Left lung (tissue), 10 donors: ENCODE data around the gene HTRA3. TPM values are rescaled to one million over a fixed set of nuclear protein-coding genes. Genes with fewer than 3 reads are reported as not detected.

ENCODE experiments used
- ATAC-seq: fragments of 200-7000 bp; cut with Tn5 transposase; one replicate; pipeline ENCODE4 v1.9.1; 2020; ENCODE audit warnings: moderate library complexity
- DNase-seq, 4 donors: peaks; one replicate each; pipeline ENCODE4 v3.0.0-alpha.2; 2013 to 2020
- H3K27ac ChIP-seq, 2 donors: fragments of 200-600 bp; sonication (generic) in 1 of 2; one replicate each; pipeline versions ENCODE4 v1.5.0 to v1.8.0; 2020 to 2021
- H3K27me3 ChIP-seq, 2 donors: fragments of 200-600 bp; sonication (generic) in 1 of 2; one replicate each; pipeline versions ENCODE4 v1.5.0 to v1.8.0; 2020 to 2021
- H3K36me3 ChIP-seq, 2 donors: fragments of 200-600 bp; sonication (generic) in 1 of 2; one replicate each; pipeline versions ENCODE4 v1.5.0 to v1.8.0; 2020 to 2021
- H3K4me1 ChIP-seq, 2 donors: fragments of 200-600 bp; one replicate each; pipeline ENCODE4 v1.8.0; 2021
- H3K4me3 ChIP-seq, 2 donors: fragments of 200-600 bp; sonication (generic) in 1 of 2; one replicate each; pipeline versions ENCODE4 v1.5.0 to v1.8.0; 2020 to 2021; ENCODE audit warnings: mild to moderate bottlenecking in 1 of 2
- H3K9me3 ChIP-seq, 2 donors: fragments of 200-600 bp; sonication (generic) in 1 of 2; one replicate each; pipeline versions ENCODE4 v1.5.0 to v1.8.0; 2020 to 2021
- intact Hi-C, 2 donors: fragments of 100-400 bp; cut with DNase I; formaldehyde crosslinking; loops; one replicate each; pipeline versions ENCODE4 v1.11.2 to v1.14.2; 2022
- polyA plus RNA-seq, 6 donors: library from polyadenylated mRNA; unstranded; fragments of 120-200 nt; gene quantifications; one replicate each; pipeline ENCODE4 v1.2.1, GENCODE V29; 2013; ENCODE audit not compliant: insufficient read length in 6 of 6
- total RNA-seq, 2 donors: library from RNA; stranded (reverse); fragmentation: NEBNext Ultra II Directional; extraction: Animal tissue kit (Norgen Biotek cat#: 25700); gene quantifications; one replicate each; pipeline ENCODE4 v1.2.1, GENCODE V29; 2021
- TF ChIP-seq, protein P1 (sequence below), 2 donors: fragments of 200-600 bp; sonication (generic) in 1 of 2; IDR thresholded peaks; one replicate each; pipeline versions ENCODE4 v1.5.0 to v1.8.0; 2021; ENCODE audit warnings: antibody characterized with exemption in 2 of 2
- donor health status: DM: no; HTN: yes; CAD: no.
- donor health status: DM: no; HTN: no; CAD: no.

Gene HTRA3
- total and polyA plus RNA-seq, 8 donors = 9.7 to 18.3 (median 12.1) TPM

DNA sequence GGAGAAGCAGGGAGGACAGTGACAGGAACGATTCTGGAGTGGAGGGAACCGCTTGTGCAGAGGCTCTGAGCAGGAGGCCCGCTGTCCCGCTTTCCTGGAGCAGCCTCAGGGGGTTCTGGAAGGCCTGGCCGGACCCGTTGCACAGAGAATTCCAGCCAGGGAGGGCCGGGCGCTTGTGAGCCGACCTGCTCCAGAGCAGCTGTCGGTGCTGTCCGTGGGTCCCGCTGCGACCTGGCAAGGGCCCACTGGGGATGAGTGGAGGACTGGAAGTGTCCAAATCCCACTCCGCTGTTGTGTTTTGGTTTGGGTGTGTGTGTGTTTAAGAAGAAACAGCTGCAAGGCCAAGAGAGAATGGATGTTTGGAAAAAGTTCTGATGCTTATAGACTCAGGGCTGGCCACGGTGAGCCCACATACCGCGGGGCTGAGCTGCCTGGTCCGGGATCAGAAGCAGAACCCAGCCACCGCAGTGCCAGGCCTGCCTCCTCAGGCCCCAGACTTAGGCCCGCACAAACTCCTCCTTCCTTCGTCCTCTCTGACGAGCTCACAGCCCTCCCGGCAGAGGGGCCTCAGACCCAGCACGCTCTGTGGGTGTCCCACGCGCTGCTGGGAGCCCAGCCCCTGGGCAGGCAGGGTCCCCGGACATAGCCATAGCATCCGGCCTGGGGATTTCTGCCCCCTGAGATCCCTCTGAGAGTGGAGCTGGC, 73.9 kb downstream of the HTRA3 start:
- TF ChIP-seq, protein P1, sequence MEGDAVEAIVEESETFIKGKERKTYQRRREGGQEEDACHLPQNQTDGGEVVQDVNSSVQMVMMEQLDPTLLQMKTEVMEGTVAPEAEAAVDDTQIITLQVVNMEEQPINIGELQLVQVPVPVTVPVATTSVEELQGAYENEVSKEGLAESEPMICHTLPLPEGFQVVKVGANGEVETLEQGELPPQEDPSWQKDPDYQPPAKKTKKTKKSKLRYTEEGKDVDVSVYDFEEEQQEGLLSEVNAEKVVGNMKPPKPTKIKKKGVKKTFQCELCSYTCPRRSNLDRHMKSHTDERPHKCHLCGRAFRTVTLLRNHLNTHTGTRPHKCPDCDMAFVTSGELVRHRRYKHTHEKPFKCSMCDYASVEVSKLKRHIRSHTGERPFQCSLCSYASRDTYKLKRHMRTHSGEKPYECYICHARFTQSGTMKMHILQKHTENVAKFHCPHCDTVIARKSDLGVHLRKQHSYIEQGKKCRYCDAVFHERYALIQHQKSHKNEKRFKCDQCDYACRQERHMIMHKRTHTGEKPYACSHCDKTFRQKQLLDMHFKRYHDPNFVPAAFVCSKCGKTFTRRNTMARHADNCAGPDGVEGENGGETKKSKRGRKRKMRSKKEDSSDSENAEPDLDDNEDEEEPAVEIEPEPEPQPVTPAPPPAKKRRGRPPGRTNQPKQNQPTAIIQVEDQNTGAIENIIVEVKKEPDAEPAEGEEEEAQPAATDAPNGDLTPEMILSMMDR (IDR thresholded peaks at IDR 0.05) = no peak
- Histone ChIP-seq H3K4me3 (no peak overlapping the region), H3K36me3 (no peaks in the 10 kb centered on the region), H3K27me3 (peaks cover 0 to 5% of the 10 kb centered on the region in 2 donors), H3K9me3 (no peaks in the 10 kb centered on the region), H3K27ac (no peak overlapping the region), H3K4me1 (peaks cover 0 to 7% of the 10 kb centered on the region in 2 donors)
- ATAC-seq = no peak
- DNase-seq = peak in 2 of 4 donors; percentile 29 to 78
- intact Hi-C loops = no loop called here

- ATAC-seq (no peak), DNase-seq (no peak)
- H3K36me3 ChIP-seq = no peaks in the 10 kb centered on the region
- no peak overlapping the region for H3K4me3 ChIP-seq
- H3K27ac ChIP-seq = no peak overlapping the region
- peaks cover 0 to 7% of the 10 kb centered on the region in 2 donors for H3K4me1 ChIP-seq
- intact Hi-C loops = no loop called here
- TF ChIP-seq, protein P1 (IDR thresholded peaks at IDR 0.05) = no peak
- H3K9me3 ChIP-seq = no peaks in the 10 kb centered on the region
- peaks cover 0 to 5% of the 10 kb centered on the region in 2 donors for H3K27me3 ChIP-seq
These were observed 74.4 kb downstream of the HTRA3 start for GRCh38 chr4:8343967-8344331.

DNA sequence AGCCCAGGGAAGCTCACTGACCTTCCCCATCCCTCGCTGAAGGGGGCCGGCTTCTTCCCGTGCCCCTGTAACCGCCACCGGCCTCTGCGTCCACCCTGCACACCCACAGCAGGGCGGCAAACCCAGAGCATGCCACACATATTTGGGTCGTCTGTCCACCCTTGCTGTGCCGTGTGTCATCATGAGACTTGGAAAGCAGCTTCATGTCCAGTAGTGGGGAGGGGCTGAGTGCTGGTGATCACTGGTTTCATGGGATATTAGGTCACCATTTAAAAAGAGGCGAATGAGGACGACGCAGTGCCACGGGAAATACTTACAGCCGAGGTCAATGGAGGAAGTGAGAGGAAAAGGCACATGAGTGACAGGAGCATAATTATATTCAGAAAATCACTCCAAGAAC, 74.8 kb downstream of the HTRA3 start:
- H3K4me1 ChIP-seq = peaks cover 0 to 7% of the 10 kb centered on the region in 2 donors
- no peak overlapping the region for H3K4me3 ChIP-seq
- TF ChIP-seq, protein P1 (IDR thresholded peaks at IDR 0.05) = no peak
- peaks cover 0 to 5% of the 10 kb centered on the region in 2 donors for H3K27me3 ChIP-seq
- no peaks in the 10 kb centered on the region for H3K9me3 ChIP-seq
- DNase-seq (no peak), ATAC-seq (no peak)
- H3K27ac ChIP-seq = no peak overlapping the region
- intact Hi-C loops = no loop called here
- H3K36me3 ChIP-seq = no peaks in the 10 kb centered on the region

GRCh38 chr4:8345053-8345945, 75.7 kb downstream of the HTRA3 start:
- ATAC-seq = no peak
- TF ChIP-seq, protein P1 (IDR thresholded peaks at IDR 0.05) = no peak
- peak in 1 of 4 donors; percentile 43 for DNase-seq
- Histone ChIP-seq H3K4me1 (peaks cover 0 to 7% of the 10 kb centered on the region in 2 donors), H3K4me3 (no peak overlapping the region), H3K9me3 (no peaks in the 10 kb centered on the region), H3K27me3 (peaks cover 0 to 5% of the 10 kb centered on the region in 2 donors), H3K36me3 (no peaks in the 10 kb centered on the region), H3K27ac (no peak overlapping the region)
- intact Hi-C loops = no loop called here
